HEK293T (cell line): Measurements from ENCODE around the gene PAPLN.

ENCODE experiments used
- CTCF ChIA-PET: fragments of 350-600 bp; formaldehyde crosslinking; extraction: SDS; loops from one replicate; lab custom pipeline; 2021; ENCODE audit warnings: antibody characterized with exemption, inconsistent platforms; lab: Yijun Ruan, JAX
- POLR2A ChIA-PET: fragments of 350-600 bp; formaldehyde crosslinking; extraction: SDS; loops from one replicate; lab custom pipeline; 2020; ENCODE audit warnings: antibody characterized with exemption, inconsistent platforms; lab: Yijun Ruan, JAX
- DNase-seq: peaks from one replicate; pipeline ENCODE4 v3.0.0; 2012; ENCODE audit warnings: mixed read lengths; ENCODE audit errors: extremely low spot score
- ARNT ChIP-seq: fragments of 450-650 bp; IDR thresholded peaks from 2 replicates; pipeline ENCODE4 v1.6.1; 2017; ENCODE audit warnings: mild to moderate bottlenecking
- BHLHE40 ChIP-seq: fragments of 450-650 bp; IDR thresholded peaks from 2 replicates; pipeline ENCODE4 v1.6.1; 2016; ENCODE audit warnings: mild to moderate bottlenecking, moderate library complexity, borderline replicate concordance
- CTBP1 ChIP-seq: fragments of 450-650 bp; IDR thresholded peaks from 2 replicates; pipeline ENCODE4 v1.6.1; 2016; ENCODE audit warnings: borderline replicate concordance
- ELF4 ChIP-seq: fragments of 450-650 bp; IDR thresholded peaks from 2 replicates; pipeline ENCODE4 v1.6.1; 2017; ENCODE audit warnings: antibody characterized with exemption
- FOXA1 ChIP-seq: fragments of 450-650 bp; IDR thresholded peaks from 2 replicates; pipeline ENCODE4 v1.6.1; 2016; ENCODE audit warnings: mild to moderate bottlenecking
- FOXK2 ChIP-seq: fragments of 450-650 bp; IDR thresholded peaks from 2 replicates; pipeline ENCODE4 v1.6.1; 2016; ENCODE audit warnings: mild to moderate bottlenecking
- FOXM1 ChIP-seq: fragments of 450-650 bp; IDR thresholded peaks from 2 replicates; pipeline ENCODE4 v1.6.1; 2017; ENCODE audit warnings: mild to moderate bottlenecking, borderline replicate concordance
- HDGF ChIP-seq: fragments of 450-650 bp; IDR thresholded peaks from 2 replicates; pipeline ENCODE4 v1.6.1; 2017; ENCODE audit warnings: antibody characterized with exemption, borderline replicate concordance
- L3MBTL2 ChIP-seq: fragments of 450-650 bp; conservative IDR thresholded peaks from 2 replicates; pipeline ENCODE4 v1.6.1; 2016; ENCODE audit warnings: mild to moderate bottlenecking
- LEF1 ChIP-seq: fragments of 450-650 bp; IDR thresholded peaks from 2 replicates; pipeline ENCODE4 v1.6.1; 2017; ENCODE audit warnings: mild to moderate bottlenecking, borderline replicate concordance
- NFRKB ChIP-seq: fragments of 450-650 bp; IDR thresholded peaks from 2 replicates; pipeline ENCODE4 v1.6.1; 2016; ENCODE audit warnings: mild to moderate bottlenecking, moderate library complexity
- PKNOX1 ChIP-seq: fragments of 450-650 bp; IDR thresholded peaks from 2 replicates; pipeline ENCODE4 v1.6.1; 2016
- SP1 ChIP-seq: fragments of 450-650 bp; IDR thresholded peaks from 2 replicates; pipeline ENCODE4 v1.6.1; 2017
- SUZ12 ChIP-seq: fragments of 450-650 bp; IDR thresholded peaks from 2 replicates; pipeline ENCODE4 v1.6.1; 2016; ENCODE audit warnings: mild to moderate bottlenecking
- TARDBP ChIP-seq: fragments of 450-650 bp; IDR thresholded peaks from 2 replicates; pipeline ENCODE4 v1.6.1; 2016
- ZNF384 ChIP-seq: fragments of 450-650 bp; IDR thresholded peaks from 2 replicates; pipeline ENCODE4 v1.6.1; 2016

The PAPLN gene

GRCh38 chr14:73286598-73286997 lies 49.3 kb downstream of the PAPLN start:
- TF ChIP-seq PKNOX1 (no peak), SP1 (no peak), FOXK2 (no peak), L3MBTL2 (no peak), CTBP1 (no peak), FOXA1 (no peak), LEF1 (no peak), ARNT (no peak), HDGF (no peak), ZNF384 (no peak), ELF4 (no peak), SUZ12 (no peak)
- DNase-seq: no peak
- ChIA-PET POLR2A (no interaction called here), CTCF (interaction anchor here (1.3 kb wide), 1 partner anchor 9 kb away, joined by 5 read pairs; no protein-coding TSS in a partner anchor)

GRCh38 chr14:73287071-73287470 lies 49.8 kb downstream of the PAPLN start:
- POLR2A ChIA-PET: no interaction called here
- CTCF ChIA-PET: interaction anchor here (1.3 kb wide), 1 partner anchor 8 kb away, joined by 5 read pairs; no protein-coding TSS in a partner anchor
- TF ChIP-seq HDGF (no peak), SP1 (no peak)
- no peak for DNase-seq

GRCh38 chr14:73289308-73289707 lies 52.0 kb downstream of the PAPLN start:
- TF ChIP-seq FOXM1: no peak
- ChIA-PET POLR2A (no interaction called here), CTCF (interaction anchor here (0.9 kb wide), 1 partner anchor 171 kb away, joined by 3 read pairs; no protein-coding TSS in a partner anchor)
- DNase-seq: no peak

DNA sequence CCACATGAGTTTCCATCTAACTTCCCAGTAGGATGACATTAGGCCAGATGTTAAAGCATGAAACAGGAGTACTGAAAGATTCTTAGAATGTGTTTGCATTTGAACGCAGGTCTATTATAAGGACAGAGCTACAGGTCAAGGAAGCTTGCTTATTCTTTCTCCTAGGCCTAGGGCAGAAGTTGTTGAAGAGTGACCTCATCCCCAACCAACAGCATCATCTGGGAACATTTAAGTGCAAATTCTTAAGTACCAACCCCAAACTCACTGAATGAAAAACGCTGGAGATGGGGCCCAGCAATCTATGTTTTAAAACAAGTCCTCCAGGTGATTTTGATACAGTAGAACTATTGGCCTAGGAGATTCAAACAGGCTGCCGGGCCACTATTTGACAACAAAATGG lies 52.4 kb downstream of the PAPLN start:
- CTCF ChIA-PET: interaction anchor here (0.6 to 0.9 kb wide), 2 partner anchors 155 to 171 kb away, joined by 3 to 5 read pairs; no protein-coding TSS in a partner anchor
- POLR2A ChIA-PET: no interaction called here
- TF ChIP-seq NFRKB (no peak), ZNF384 (no peak), SUZ12 (no peak), FOXM1 (no peak), L3MBTL2 (no peak), CTBP1 (no peak), LEF1 (no peak), ELF4 (no peak), ARNT (no peak), SP1 (no peak), FOXK2 (no peak), PKNOX1 (no peak), HDGF (no peak), BHLHE40 (no peak), TARDBP (no peak), FOXA1 (no peak)
- DNase-seq: no peak

- TF ChIP-seq ARNT (no peak), HDGF (no peak), ELF4 (no peak), ZNF384 (no peak), TARDBP (no peak), NFRKB (no peak), SP1 (no peak), FOXA1 (no peak), PKNOX1 (no peak), BHLHE40 (no peak)
- no peak for DNase-seq
- ChIA-PET POLR2A (no interaction called here), CTCF (interaction anchor here (0.6 kb wide), 1 partner anchor 154 kb away, joined by 5 read pairs; no protein-coding TSS in a partner anchor)
These were observed 53.0 kb downstream of the PAPLN start for GRCh38 chr14:73290279-73290678.

GRCh38 chr14:73293782-73294781 lies 56.8 kb downstream of the PAPLN start:
- CTCF ChIA-PET: interaction anchor here (0.6 to 2.0 kb wide), 7 partner anchors 10 to 202 kb away, joined by 3 to 38 read pairs (median 6); no protein-coding TSS in a partner anchor
- POLR2A ChIA-PET: interaction anchor here (1.5 to 2.2 kb wide), 2 partner anchors 164 to 179 kb away, joined by 9 read pairs; partner anchors contain the start of gene NUMB
- TF ChIP-seq FOXA1 (no peak), TARDBP (no peak), ELF4 (no peak), FOXK2 (no peak), BHLHE40 (no peak), CTBP1 (no peak), SUZ12 (no peak), ARNT (no peak), LEF1 (no peak), ZNF384 (no peak), L3MBTL2 (no peak), SP1 (no peak), HDGF (no peak)
- no peak for DNase-seq
